HEK293T (cell line): Measurements from ENCODE around the gene PODNL1.

ENCODE experiments used
- ARNT ChIP-seq: fragments of 450-650 bp; IDR thresholded peaks from 2 replicates; pipeline ENCODE4 v1.6.1; 2017; ENCODE audit warnings: mild to moderate bottlenecking
- BHLHE40 ChIP-seq: fragments of 450-650 bp; IDR thresholded peaks from 2 replicates; pipeline ENCODE4 v1.6.1; 2016; ENCODE audit warnings: mild to moderate bottlenecking, moderate library complexity, borderline replicate concordance
- ELF4 ChIP-seq: fragments of 450-650 bp; IDR thresholded peaks from 2 replicates; pipeline ENCODE4 v1.6.1; 2017; ENCODE audit warnings: antibody characterized with exemption
- FOXA1 ChIP-seq: fragments of 450-650 bp; IDR thresholded peaks from 2 replicates; pipeline ENCODE4 v1.6.1; 2016; ENCODE audit warnings: mild to moderate bottlenecking
- FOXK2 ChIP-seq: fragments of 450-650 bp; IDR thresholded peaks from 2 replicates; pipeline ENCODE4 v1.6.1; 2016; ENCODE audit warnings: mild to moderate bottlenecking
- FOXM1 ChIP-seq: fragments of 450-650 bp; IDR thresholded peaks from 2 replicates; pipeline ENCODE4 v1.6.1; 2017; ENCODE audit warnings: mild to moderate bottlenecking, borderline replicate concordance
- HDGF ChIP-seq: fragments of 450-650 bp; IDR thresholded peaks from 2 replicates; pipeline ENCODE4 v1.6.1; 2017; ENCODE audit warnings: antibody characterized with exemption, borderline replicate concordance
- NFRKB ChIP-seq: fragments of 450-650 bp; IDR thresholded peaks from 2 replicates; pipeline ENCODE4 v1.6.1; 2016; ENCODE audit warnings: mild to moderate bottlenecking, moderate library complexity
- SP1 ChIP-seq: fragments of 450-650 bp; IDR thresholded peaks from 2 replicates; pipeline ENCODE4 v1.6.1; 2017
- SUZ12 ChIP-seq: fragments of 450-650 bp; IDR thresholded peaks from 2 replicates; pipeline ENCODE4 v1.6.1; 2016; ENCODE audit warnings: mild to moderate bottlenecking
- TARDBP ChIP-seq: fragments of 450-650 bp; IDR thresholded peaks from 2 replicates; pipeline ENCODE4 v1.6.1; 2016
- ZNF384 ChIP-seq: fragments of 450-650 bp; IDR thresholded peaks from 2 replicates; pipeline ENCODE4 v1.6.1; 2016
- TF ChIP-seq, protein P1 (sequence below): fragments of 450-650 bp; IDR thresholded peaks from 2 replicates; pipeline ENCODE4 v1.6.1; 2016

DNA sequence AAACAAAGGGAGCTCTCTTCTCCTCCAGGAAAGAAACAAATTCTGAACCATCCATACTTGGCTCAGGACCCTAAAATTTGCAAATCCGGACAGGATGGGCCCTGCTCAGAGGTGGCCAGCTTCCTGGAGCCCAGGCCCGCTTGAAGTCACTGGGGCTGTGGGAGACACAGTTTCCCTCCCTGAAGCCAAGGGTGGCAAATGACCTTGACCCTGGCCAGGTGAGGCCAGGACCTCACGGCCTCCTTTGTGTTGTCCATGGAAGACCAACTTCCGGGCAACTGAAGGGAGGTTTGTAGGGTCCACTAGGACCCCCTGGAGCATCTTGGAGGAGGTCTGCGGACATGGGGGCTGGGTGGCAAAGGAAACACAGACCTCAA lies 55.8 kb downstream of the PODNL1 start:
- TF ChIP-seq SP1: no peak
- no peak for TF ChIP-seq NFRKB
- TF ChIP-seq, protein P1, sequence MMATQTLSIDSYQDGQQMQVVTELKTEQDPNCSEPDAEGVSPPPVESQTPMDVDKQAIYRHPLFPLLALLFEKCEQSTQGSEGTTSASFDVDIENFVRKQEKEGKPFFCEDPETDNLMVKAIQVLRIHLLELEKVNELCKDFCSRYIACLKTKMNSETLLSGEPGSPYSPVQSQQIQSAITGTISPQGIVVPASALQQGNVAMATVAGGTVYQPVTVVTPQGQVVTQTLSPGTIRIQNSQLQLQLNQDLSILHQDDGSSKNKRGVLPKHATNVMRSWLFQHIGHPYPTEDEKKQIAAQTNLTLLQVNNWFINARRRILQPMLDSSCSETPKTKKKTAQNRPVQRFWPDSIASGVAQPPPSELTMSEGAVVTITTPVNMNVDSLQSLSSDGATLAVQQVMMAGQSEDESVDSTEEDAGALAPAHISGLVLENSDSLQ: no peak
- no peak for TF ChIP-seq SUZ12
- TF ChIP-seq TARDBP: no peak
- no peak for TF ChIP-seq BHLHE40
- no peak for TF ChIP-seq ZNF384
- no peak for TF ChIP-seq FOXA1
- no peak for TF ChIP-seq FOXK2
- TF ChIP-seq HDGF: no peak
- TF ChIP-seq ELF4: no peak
- no peak for TF ChIP-seq ARNT
- no peak for TF ChIP-seq FOXM1
